HG02642 (cell line): ENCODE measurements around the gene PTGFRN.
A peak's percentile ranks its signal among the peaks of the same experiment; 100 is the strongest.
"Not testable (repeated sequence)": the region's sequence is repeated elsewhere in the genome, so short reads cannot be mapped to it uniquely, and the experiment has no call there.

Experiments used
- ATAC-seq: cut with Tn5 transposase; IDR thresholded peaks from one replicate; pipeline ENCODE4 v1.9.1; 2021; ENCODE audit warnings: mild to moderate bottlenecking; ENCODE audit not compliant: unreplicated experiment, poor library complexity

The PTGFRN gene

GRCh38 chr1:116909512-116910378 is at the start of gene PTGFRN:
TSS of gene PTGFRN (plus strand) at chr1:116909916. CDS start at chr1:116910204, 288 bp downstream.
- ATAC-seq = no peak

- ATAC-seq = not testable (repeated sequence)
Measured at GRCh38 chr1:116860167-116860566, 49.5 kb upstream of the PTGFRN start.

- no peak for ATAC-seq
Measured at GRCh38 chr1:116861137-116861536, 48.6 kb upstream of the PTGFRN start.

- not testable (repeated sequence) for ATAC-seq
Measured at GRCh38 chr1:116863031-116863430, 46.7 kb upstream of the PTGFRN start.

- not testable (repeated sequence) for ATAC-seq
Measured at GRCh38 chr1:116866478-116866877, 43.2 kb upstream of the PTGFRN start.

GRCh38 chr1:116868385-116868784 is 41.3 kb upstream of the PTGFRN start:
- ATAC-seq = no peak

- ATAC-seq = no peak
Measured at GRCh38 chr1:116869611-116870010, 40.1 kb upstream of the PTGFRN start.

GRCh38 chr1:116870300-116870699 is 39.4 kb upstream of the PTGFRN start:
- ATAC-seq = no peak

- no peak for ATAC-seq
Measured at GRCh38 chr1:116871779-116872146, 38.0 kb upstream of the PTGFRN start.

GRCh38 chr1:116873680-116874271 is 35.9 kb upstream of the PTGFRN start:
- no peak for ATAC-seq

- no peak for ATAC-seq
Measured at GRCh38 chr1:116874733-116875249, 34.9 kb upstream of the PTGFRN start.

- ATAC-seq = no peak
Measured at GRCh38 chr1:116875391-116875790, 34.3 kb upstream of the PTGFRN start.

- not testable (repeated sequence) for ATAC-seq
Measured at GRCh38 chr1:116875946-116876345, 33.8 kb upstream of the PTGFRN start.

GRCh38 chr1:116877141-116877818 is 32.4 kb upstream of the PTGFRN start:
- no peak for ATAC-seq

GRCh38 chr1:116878804-116879477 is 30.8 kb upstream of the PTGFRN start:
- ATAC-seq = peak; percentile 72

GRCh38 chr1:116879478-116880133 is 30.1 kb upstream of the PTGFRN start:
- peak; percentile 12 for ATAC-seq

GRCh38 chr1:116880917-116881316 is 28.8 kb upstream of the PTGFRN start:
- ATAC-seq = no peak

- ATAC-seq = peak; percentile 37
Measured at GRCh38 chr1:116881879-116882520, 27.7 kb upstream of the PTGFRN start.

GRCh38 chr1:116882866-116883265 is 26.9 kb upstream of the PTGFRN start:
- ATAC-seq = no peak
